Hematopoietic multipotent progenitor cell treated with erythropoietin and hydrocortisone succinate and interleukin-3 and kit ligand, for 15 days (in vitro differentiated cells): Measurements from ENCODE around the gene FGF10.

ENCODE experiments used
- DNase-seq: peaks from one replicate; pipeline ENCODE4 v3.0.0-alpha.2; 2015; ENCODE audit warnings: low spot score

FGF10 gene

GRCh38 chr5:44257221-44257620 lies 132.0 kb downstream of the FGF10 start:
- no peak for DNase-seq
